Hepatocyte (in vitro differentiated cells): ENCODE results near the gene CABLES2. TPM values are rescaled to one million over a fixed set of nuclear protein-coding genes. Genes with fewer than 3 reads are reported as not detected.

ENCODE experiments used
- DNase-seq: peaks from one replicate; pipeline ENCODE4 v3.0.0-alpha.2; 2016; ENCODE audit warnings: low spot score
- H2AFZ ChIP-seq: fragments of 200-600 bp; sonication (generic); 2 replicates; pipeline ENCODE4 v1.6.0; 2016; ENCODE audit warnings: antibody characterized with exemption, mild to moderate bottlenecking
- H3K27ac ChIP-seq: fragments of 200-600 bp; sonication (generic); 2 replicates; pipeline ENCODE4 v1.5.1; 2016; ENCODE audit warnings: mild to moderate bottlenecking
- H3K27me3 ChIP-seq: fragments of 200-600 bp; sonication (generic); 2 replicates; pipeline ENCODE4 v1.6.1; 2016
- H3K36me3 ChIP-seq: fragments of 200-600 bp; sonication (generic); replicated peaks from 2 replicates; pipeline ENCODE4 v1.5.1; 2016; ENCODE audit warnings: low read depth; ENCODE audit not compliant: insufficient read depth
- H3K4me1 ChIP-seq: fragments of 200-600 bp; sonication (generic); 2 replicates; pipeline ENCODE4 v1.5.1; 2016; ENCODE audit warnings: mild to moderate bottlenecking, moderate library complexity; ENCODE audit not compliant: insufficient read depth
- H3K4me2 ChIP-seq: fragments of 200-600 bp; sonication (generic); 2 replicates; pipeline ENCODE4 v1.6.0; 2016
- H3K4me3 ChIP-seq: fragments of 200-600 bp; sonication (generic); 2 replicates; pipeline ENCODE4 v1.5.1; 2016; ENCODE audit warnings: mild to moderate bottlenecking
- H3K79me2 ChIP-seq: fragments of 200-600 bp; sonication (generic); 2 replicates; pipeline ENCODE4 v1.6.0; 2017; ENCODE audit warnings: mild to moderate bottlenecking
- H3K9me2 ChIP-seq: fragments of 200-600 bp; sonication (generic); replicated peaks from 2 replicates; pipeline ENCODE4 v1.6.0; 2017; ENCODE audit warnings: mild to moderate bottlenecking; ENCODE audit not compliant: insufficient read depth
- H3K9me3 ChIP-seq: fragments of 200-600 bp; sonication (generic); 2 replicates; pipeline ENCODE4 v1.5.1; 2016; ENCODE audit warnings: low read depth, mild to moderate bottlenecking
- H4K20me1 ChIP-seq: fragments of 200-600 bp; sonication (generic); 2 replicates; pipeline ENCODE4 v1.6.0; 2016; ENCODE audit warnings: mild to moderate bottlenecking; ENCODE audit not compliant: insufficient read depth, poor library complexity, severe bottlenecking
- CTCF ChIP-seq: fragments of 200-600 bp; sonication (generic); IDR thresholded peaks from 2 replicates; pipeline ENCODE4 v1.5.1; 2016; ENCODE audit warnings: antibody characterized with exemption, mild to moderate bottlenecking; ENCODE audit not compliant: poor library complexity
- EZH2 ChIP-seq: fragments of 200-600 bp; sonication (generic); IDR thresholded peaks from 2 replicates; pipeline ENCODE4 v1.6.1; 2016; ENCODE audit warnings: antibody characterized with exemption, mild to moderate bottlenecking, borderline replicate concordance
- EZH2phosphoT487 ChIP-seq: fragments of 200-600 bp; sonication (generic); IDR thresholded peaks from one replicate; pipeline ENCODE4 v1.6.1; 2018; ENCODE audit warnings: antibody characterized with exemption, mild to moderate bottlenecking, low read depth, moderate library complexity; ENCODE audit not compliant: unreplicated experiment, severe bottlenecking
- WGBS: methylation state at CpG from one replicate; pipeline ENCODE4 v1.1.6; 2016; ENCODE audit warnings: low lambda C conversion rate; ENCODE audit errors: missing lambda C conversion rate; 5-methylcytosine and 5-hydroxymethylcytosine counted together
- polyA plus RNA-seq: library from polyadenylated mRNA; unstranded; fragments of >200 nt; fragmentation: Nextera tagmentation; extraction: Ambion mirVana; gene quantifications from 2 replicates; pipeline ENCODE4 v1.2.1, GENCODE V29; 2016
- total RNA-seq: library from RNA; depleted of rRNA; stranded (reverse); fragments of >200 nt; gene quantifications from 2 replicates; pipeline ENCODE4 v1.2.3, GENCODE V29; 2014

Gene CABLES2
- total and polyA plus RNA-seq, 2 experiments from 2014 or later: 8.6 to 19.1 TPM

DNA sequence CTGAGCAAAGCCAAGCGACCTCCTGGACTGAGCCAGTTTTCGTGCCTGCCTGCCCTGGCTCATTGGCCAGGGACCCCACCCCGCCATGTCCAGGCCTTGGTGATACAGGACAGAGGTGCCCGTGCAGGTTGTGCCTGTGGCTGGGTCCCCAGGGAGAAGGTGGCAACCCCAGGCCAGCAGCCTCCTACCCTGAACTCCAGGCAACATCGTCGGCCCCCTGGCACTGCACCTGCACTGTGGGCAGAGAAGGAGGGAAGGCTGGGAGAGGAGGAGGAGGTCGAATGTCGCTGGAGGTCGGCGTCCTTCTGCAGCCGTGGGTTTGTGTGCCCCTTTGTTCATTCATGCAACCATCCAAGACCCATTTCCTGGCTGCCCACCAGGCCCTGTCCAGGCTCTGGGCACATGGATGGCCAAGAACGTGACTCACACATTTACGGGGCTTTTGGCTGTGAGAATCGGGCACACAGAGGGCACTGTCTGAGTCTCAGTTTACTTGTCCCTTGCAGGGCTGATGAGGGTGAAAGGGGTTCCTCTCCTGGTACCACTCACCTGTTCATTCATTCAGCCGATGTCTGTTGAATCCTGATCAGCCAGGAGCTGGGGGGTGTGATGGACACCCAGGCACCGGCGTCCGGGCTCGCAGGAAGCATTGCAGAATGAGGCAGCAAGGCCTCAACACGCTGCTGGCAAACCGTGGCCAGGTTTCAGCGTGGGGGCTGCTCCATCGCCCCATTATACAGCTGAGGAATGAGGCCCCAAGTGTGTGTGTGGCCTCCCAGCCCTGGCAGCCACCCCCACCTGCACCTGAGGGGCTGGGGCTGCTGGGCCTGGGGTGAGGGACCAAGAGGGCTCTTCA is 22.6 kb upstream of the CABLES2 start:
- peak overlapping the region; percentile 84 for H3K27ac ChIP-seq
- no peak for TF ChIP-seq EZH2phosphoT487
- no peak for TF ChIP-seq CTCF
- TF ChIP-seq EZH2: no peak

GRCh38 chr20:62428396-62429295 is 21.6 kb upstream of the CABLES2 start:
- DNase-seq: no peak
- H3K4me1 ChIP-seq: peaks cover 70% of the 10 kb centered on the region
- H3K9me2 ChIP-seq: no peaks in the 10 kb centered on the region
- no peak overlapping the region for H2AFZ ChIP-seq
- no peaks in the 10 kb centered on the region for H4K20me1 ChIP-seq
- no peak for TF ChIP-seq CTCF
- TF ChIP-seq EZH2: no peak
- TF ChIP-seq EZH2phosphoT487: no peak
- peak overlapping the region; percentile 84 for H3K27ac ChIP-seq
- no peak overlapping the region for H3K4me3 ChIP-seq
- no peaks in the 10 kb centered on the region for H3K36me3 ChIP-seq
- peak overlapping the region; percentile 66 for H3K4me2 ChIP-seq
- H3K27me3 ChIP-seq: no peaks in the 10 kb centered on the region
- H3K9me3 ChIP-seq: no peaks in the 10 kb centered on the region
- WGBS: 65% methylated on average over 27 of the region's 31 CpGs
- H3K79me2 ChIP-seq: peaks cover 7% of the 10 kb centered on the region

More for the DNA sequence above, 22.6 kb upstream of the CABLES2 start:
- Histone ChIP-seq H3K4me1 (peaks cover 73% of the 10 kb centered on the region), H3K9me3 (no peaks in the 10 kb centered on the region), H3K9me2 (no peaks in the 10 kb centered on the region), H2AFZ (no peak overlapping the region), H3K36me3 (no peaks in the 10 kb centered on the region), H3K4me2 (peak overlapping the region; percentile 66), H3K27me3 (no peaks in the 10 kb centered on the region), H3K4me3 (no peak overlapping the region), H3K79me2 (peaks cover 4% of the 10 kb centered on the region), H4K20me1 (no peaks in the 10 kb centered on the region)
- DNase-seq: no peak
- 77% methylated on average over 23 of the region's 23 CpGs for WGBS

DNA sequence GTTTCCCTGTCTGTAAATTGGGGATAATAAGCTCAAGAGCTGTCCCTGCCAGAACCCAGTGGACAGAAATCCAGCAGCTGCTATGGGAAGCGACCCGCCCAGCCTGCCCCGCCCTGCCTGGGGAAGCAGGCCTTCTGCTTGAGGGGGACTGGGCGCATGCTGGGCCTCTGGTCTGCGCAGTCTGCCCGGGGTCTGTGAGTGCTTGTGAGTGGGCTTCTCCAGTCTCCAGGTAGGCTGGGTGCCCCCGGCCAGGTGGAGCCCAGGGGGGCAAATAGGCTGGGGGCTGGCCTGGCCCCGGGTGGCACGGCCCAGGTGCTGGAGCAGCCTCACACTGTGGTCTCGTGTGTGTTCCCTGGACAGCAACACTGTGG is 20.9 kb upstream of the CABLES2 start:
- Histone ChIP-seq H3K36me3 (no peaks in the 10 kb centered on the region), H3K9me2 (no peaks in the 10 kb centered on the region), H3K4me2 (peak overlapping the region; percentile 66), H3K27me3 (no peaks in the 10 kb centered on the region), H4K20me1 (no peaks in the 10 kb centered on the region), H3K4me3 (no peak overlapping the region), H3K9me3 (no peaks in the 10 kb centered on the region), H3K27ac (peak overlapping the region; percentile 84), H2AFZ (no peak overlapping the region), H3K79me2 (peaks cover 8% of the 10 kb centered on the region), H3K4me1 (peaks cover 71% of the 10 kb centered on the region)
- 77% methylated on average over 7 of the region's 10 CpGs for WGBS
- DNase-seq: no peak
- TF ChIP-seq EZH2: no peak
- no peak for TF ChIP-seq CTCF
- no peak for TF ChIP-seq EZH2phosphoT487
